BLaER1 treated with 17β-estradiol and CSF1 and Interleukin-3, amounts not matched to agents 10 nM and 100 nM (cell line): ENCODE measurements around the gene TMEM82.

Source experiments
- H3K27ac ChIP-seq, 11 experiments: shearing (Covaris generic); formaldehyde crosslinking; 2 replicates each; pipeline ENCODE4 v1.8.1; 2022
- H3K27me3 ChIP-seq, 11 experiments: shearing (Covaris generic); formaldehyde crosslinking; 2 replicates each; pipeline ENCODE4 v1.8.1; 2022
- H3K36me3 ChIP-seq, 11 experiments: shearing (Covaris generic); formaldehyde crosslinking; 2 replicates each; pipeline ENCODE4 v1.8.1; 2022
- H3K4me1 ChIP-seq, 10 experiments: shearing (Covaris generic); formaldehyde crosslinking; 2 replicates each; pipeline ENCODE4 v1.8.1; 2022
- H3K4me2 ChIP-seq, 11 experiments: shearing (Covaris generic); formaldehyde crosslinking; 2 replicates each; pipeline ENCODE4 v1.8.1; 2022
- H3K4me3 ChIP-seq, 10 experiments: shearing (Covaris generic); formaldehyde crosslinking; 2 replicates each; pipeline ENCODE4 v1.8.1; 2022
- H3K9ac ChIP-seq, 11 experiments: shearing (Covaris generic); formaldehyde crosslinking; 2 replicates each; pipeline ENCODE4 v1.8.1; 2022
- H3K9me3 ChIP-seq, 11 experiments: shearing (Covaris generic); formaldehyde crosslinking; replicated peaks in 1 of 11; 2 replicates each; pipeline ENCODE4 v1.8.1; 2022
- H4K20me1 ChIP-seq, 11 experiments: shearing (Covaris generic); formaldehyde crosslinking; 2 replicates each; pipeline ENCODE4 v1.8.1; 2022
- Cebpa-rat ChIP-seq, 11 experiments: shearing (Covaris generic); IDR thresholded peaks; 2 replicates each; pipeline ENCODE4 v1.8.1; 2022

TMEM82 gene

DNA sequence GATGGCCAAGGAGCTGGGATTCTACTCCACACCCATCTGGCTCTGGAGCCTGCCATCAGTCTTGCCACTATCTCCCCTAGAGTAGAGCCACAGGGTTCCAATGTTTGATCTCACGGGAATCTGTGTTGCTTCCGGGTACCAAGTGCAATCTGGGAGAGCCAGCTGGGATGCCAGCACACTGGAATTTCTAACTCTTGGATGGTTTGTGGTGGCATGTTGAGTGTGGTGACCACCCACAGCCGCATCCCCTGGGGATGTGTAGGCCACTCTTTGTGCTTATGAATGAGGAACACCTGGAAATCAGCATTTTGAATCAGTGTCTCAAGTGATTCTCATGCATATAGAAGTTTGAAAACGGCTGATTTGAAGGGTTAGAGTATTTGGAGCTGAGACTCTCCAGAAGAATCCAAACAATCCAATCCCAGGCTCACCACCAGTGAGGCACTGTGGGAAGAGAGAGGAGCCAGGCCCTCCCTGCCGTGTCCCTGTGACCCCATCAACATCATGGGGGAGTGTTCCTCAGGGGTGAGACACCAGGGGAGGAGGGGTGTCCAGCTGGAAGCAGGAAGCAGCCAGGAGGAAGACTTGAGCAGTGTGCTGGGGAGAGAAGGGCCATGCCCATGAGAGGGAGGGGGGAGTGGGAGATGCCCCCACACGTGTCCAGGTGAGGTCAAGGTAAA, 29.7 kb downstream of the TMEM82 start:
- Histone ChIP-seq H3K27me3 (no peaks in the 10 kb centered on the region), H3K4me2 (no peak overlapping the region), H3K9ac (no peak overlapping the region), H3K27ac (no peak overlapping the region), H3K4me3 (no peak overlapping the region), H3K9me3 (no peaks in the 10 kb centered on the region), H3K36me3 (no peaks in the 10 kb centered on the region), H3K4me1 (no peaks in the 10 kb centered on the region), H4K20me1 (no peaks in the 10 kb centered on the region)
- TF ChIP-seq Cebpa-rat (IDR thresholded peaks at IDR 0.05), result no peak

GRCh38 chr1:15775706-15776105, 33.4 kb downstream of the TMEM82 start:
- H3K9ac ChIP-seq, result no peak overlapping the region
- no peaks in the 10 kb centered on the region for H3K36me3 ChIP-seq
- H3K27ac ChIP-seq, result no peak overlapping the region
- TF ChIP-seq Cebpa-rat (IDR thresholded peaks at IDR 0.05), result no peak
- H3K4me2 ChIP-seq, result no peak overlapping the region
- H3K4me1 ChIP-seq, result peaks cover 0 to 18% (median 0%) of the 10 kb centered on the region in 10 experiments; a peak in 7 of 20 replicates
- H3K27me3 ChIP-seq, result no peaks in the 10 kb centered on the region
- no peaks in the 10 kb centered on the region for H3K9me3 ChIP-seq
- H3K4me3 ChIP-seq, result no peak overlapping the region
- H4K20me1 ChIP-seq, result no peaks in the 10 kb centered on the region

- no peaks in the 10 kb centered on the region for H4K20me1 ChIP-seq
- no peak overlapping the region for H3K4me3 ChIP-seq
- H3K4me1 ChIP-seq, result peaks cover 0 to 26% (median 0%) of the 10 kb centered on the region in 10 experiments; a peak in 7 of 20 replicates
- H3K9me3 ChIP-seq, result no peaks in the 10 kb centered on the region
- H3K4me2 ChIP-seq, result 0 out of 22 replicates have a peak overlapping the region, but pooled peaks of 1 of the 11 experiments have one; percentile 26
- H3K36me3 ChIP-seq, result no peaks in the 10 kb centered on the region
- H3K27me3 ChIP-seq, result no peaks in the 10 kb centered on the region
- no peak overlapping the region for H3K27ac ChIP-seq
- no peak overlapping the region; a peak in 1 of 22 replicates for H3K9ac ChIP-seq
- no peak for TF ChIP-seq Cebpa-rat (IDR thresholded peaks at IDR 0.05)
These were observed 35.8 kb downstream of the TMEM82 start for GRCh38 chr1:15777909-15778707.

GRCh38 chr1:15785683-15786082, 43.4 kb downstream of the TMEM82 start:
- no peak overlapping the region for H3K27ac ChIP-seq
- no peak overlapping the region for H3K4me2 ChIP-seq
- H3K4me1 ChIP-seq, result peaks cover 8 to 28% (median 11%) of the 10 kb centered on the region in 10 experiments; a peak in 19 of 20 replicates
- H3K9ac ChIP-seq, result no peak overlapping the region
- no peaks in the 10 kb centered on the region for H3K36me3 ChIP-seq
- H3K4me3 ChIP-seq, result no peak overlapping the region
- H4K20me1 ChIP-seq, result no peaks in the 10 kb centered on the region; a peak in 1 of 22 replicates
- H3K9me3 ChIP-seq, result no peaks in the 10 kb centered on the region
- no peak for TF ChIP-seq Cebpa-rat (IDR thresholded peaks at IDR 0.05)
- H3K27me3 ChIP-seq, result no peaks in the 10 kb centered on the region

DNA sequence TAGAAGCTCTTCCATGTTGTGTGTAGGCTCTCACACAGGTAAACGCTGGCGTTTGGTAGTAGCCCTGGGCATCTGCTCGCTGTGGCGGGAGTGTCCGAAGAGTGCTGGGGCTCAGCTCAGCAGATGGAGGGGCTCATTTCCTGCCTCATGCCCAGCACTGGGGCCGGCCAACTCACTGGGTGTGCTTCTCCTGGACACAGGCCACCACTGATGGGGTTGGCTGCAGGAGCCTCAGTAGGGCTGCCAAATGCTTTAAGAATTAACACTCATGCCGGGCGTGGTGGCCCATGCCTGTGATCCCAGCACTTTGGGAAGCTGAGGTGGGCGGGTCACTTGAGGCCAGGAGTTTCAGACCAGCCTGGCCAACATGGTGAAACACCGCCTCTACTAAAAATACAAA, 44.3 kb downstream of the TMEM82 start:
- H3K27me3 ChIP-seq, result no peaks in the 10 kb centered on the region
- no peaks in the 10 kb centered on the region for H3K9me3 ChIP-seq
- H3K36me3 ChIP-seq, result no peaks in the 10 kb centered on the region
- TF ChIP-seq Cebpa-rat (IDR thresholded peaks at IDR 0.05), result no peak
- H3K4me1 ChIP-seq, result peaks cover 8 to 20% (median 11%) of the 10 kb centered on the region in 10 experiments; a peak in 19 of 20 replicates
- H3K27ac ChIP-seq, result no peak overlapping the region
- H4K20me1 ChIP-seq, result no peaks in the 10 kb centered on the region; a peak in 1 of 22 replicates
- no peak overlapping the region for H3K4me2 ChIP-seq
- H3K4me3 ChIP-seq, result no peak overlapping the region
- H3K9ac ChIP-seq, result no peak overlapping the region

DNA sequence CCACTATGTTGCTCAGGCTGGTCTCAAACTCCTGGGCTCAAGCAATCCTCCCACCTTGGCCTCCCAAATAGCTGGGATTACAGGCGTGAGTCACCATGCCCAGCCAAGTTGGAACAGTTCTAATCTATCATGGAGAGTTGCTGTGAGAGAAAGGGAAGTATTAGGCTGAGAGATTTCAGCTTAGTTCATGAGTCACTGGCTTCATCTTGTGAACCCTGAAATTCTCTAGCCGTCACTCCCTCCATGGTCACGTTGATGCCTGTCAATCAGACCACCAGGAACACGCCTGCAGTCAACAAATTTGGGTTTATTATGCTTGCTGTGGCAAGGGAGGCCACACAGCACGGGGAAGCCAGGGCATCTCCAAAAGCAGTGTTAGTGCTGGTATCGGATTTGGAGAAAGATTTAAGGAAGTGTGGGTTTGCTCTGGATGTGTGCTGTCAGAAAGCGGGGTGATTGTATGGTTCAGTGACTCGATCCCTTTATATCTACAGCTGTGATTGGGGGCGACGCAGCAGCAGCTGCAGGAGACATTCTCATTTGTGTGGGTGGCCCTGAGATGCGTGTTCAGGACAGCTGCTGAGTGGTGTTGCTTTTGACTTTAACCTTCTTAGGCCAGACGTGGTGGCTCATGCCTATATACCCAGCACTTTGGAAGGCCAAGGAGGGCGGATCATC, 46.5 kb downstream of the TMEM82 start:
- Histone ChIP-seq H3K27me3 (no peaks in the 10 kb centered on the region), H3K27ac (peak overlapping the region in 4 of 11 experiments; percentile 5 to 51 (median 44); a peak in 7 of 22 replicates), H3K9me3 (no peaks in the 10 kb centered on the region), H4K20me1 (no peaks in the 10 kb centered on the region; a peak in 1 of 22 replicates), H3K9ac (peak overlapping the region in 2 of 11 experiments; percentile 3 to 34; a peak in 2 of 22 replicates), H3K4me1 (peaks cover 8 to 20% (median 11%) of the 10 kb centered on the region in 10 experiments; a peak in 19 of 20 replicates), H3K4me3 (no peak overlapping the region), H3K4me2 (peak overlapping the region; percentile 16 to 85 (median 51); a peak in 20 of 22 replicates), H3K36me3 (no peaks in the 10 kb centered on the region)
- no peak for TF ChIP-seq Cebpa-rat (IDR thresholded peaks at IDR 0.05)

- H3K27ac ChIP-seq, result no peak overlapping the region
- H3K9me3 ChIP-seq, result no peaks in the 10 kb centered on the region
- peaks cover 22 to 29% (median 24%) of the 10 kb centered on the region in 10 experiments for H3K4me1 ChIP-seq
- TF ChIP-seq Cebpa-rat (IDR thresholded peaks at IDR 0.05), result no peak
- no peaks in the 10 kb centered on the region for H3K36me3 ChIP-seq
- H3K4me2 ChIP-seq, result no peak overlapping the region
- peaks cover 0 to 21% (median 0%) of the 10 kb centered on the region in 11 experiments; a peak in 4 of 22 replicates for H4K20me1 ChIP-seq
- H3K4me3 ChIP-seq, result no peak overlapping the region
- no peak overlapping the region for H3K9ac ChIP-seq
- no peaks in the 10 kb centered on the region for H3K27me3 ChIP-seq
These were observed 53.8 kb downstream of the TMEM82 start for GRCh38 chr1:15796086-15796462.
